B cell (primary cell): ENCODE measurements around the gene FABP6. TPM values are rescaled to one million over a fixed set of nuclear protein-coding genes. Genes with fewer than 3 reads are reported as not detected.

ENCODE experiments used
- ATAC-seq: fragments of 200-7000 bp; cut with Tn5 transposase; one replicate; pipeline ENCODE4 v1.10.0; 2021; ENCODE audit warnings: low read depth, mild to moderate bottlenecking, moderate number of reproducible peaks, moderate library complexity
- CTCF ChIA-PET: fragments of 350-600 bp; sonication (Branson Sonifier 250); formaldehyde crosslinking; loops from one replicate; lab custom pipeline; 2021; ENCODE audit warnings: antibody characterized with exemption, inconsistent platforms; lab: Charles Lee
- POLR2A ChIA-PET: fragments of 350-600 bp; sonication (Branson Sonifier 250); formaldehyde crosslinking; loops from one replicate; lab custom pipeline; 2021; ENCODE audit warnings: antibody characterized with exemption; lab: Charles Lee
- DNase-seq: peaks from one replicate; pipeline ENCODE4 v3.0.0; 2013
- H2AFZ ChIP-seq: 2 replicates; pipeline ENCODE4 v1.6.1; 2012; ENCODE audit warnings: mild to moderate bottlenecking, low read depth, low read length; ENCODE audit not compliant: insufficient read depth, poor library complexity, severe bottlenecking
- H3K27ac ChIP-seq, 2 donors: 1 replicate in 1 of 2; 2 replicates in 1 of 2; pipeline ENCODE4 v1.5.1; 2012 to 2013; ENCODE audit warnings: low read length in 2 of 2, mild to moderate bottlenecking in 2 of 2, moderate library complexity in 1 of 2
- H3K27me3 ChIP-seq, 4 experiments: fragments of 200-600 bp in 1 of 4; sonication (generic) in 1 of 4; replicated peaks in 1 of 4; 1 replicate in 2 of 4; 2 replicates in 2 of 4; pipeline versions ENCODE4 v1.6.1 to v1.7.0; 2013 to 2016; ENCODE audit warnings: low read length in 3 of 4, mild to moderate bottlenecking in 2 of 4, mixed read lengths in 1 of 4, moderate library complexity in 1 of 4; ENCODE audit not compliant: insufficient read depth in 4 of 4, control insufficient read depth in 3 of 4; ENCODE audit errors: control extremely low read depth in 1 of 4
- H3K36me3 ChIP-seq, 2 experiments: replicated peaks in 1 of 2; 1 replicate in 1 of 2; 2 replicates in 1 of 2; pipeline versions ENCODE4 v1.6.1 to v1.7.1; 2013; ENCODE audit warnings: low read length in 1 of 2; ENCODE audit not compliant: insufficient read depth in 2 of 2, control insufficient read depth in 1 of 2; ENCODE audit errors: control extremely low read depth in 1 of 2, extremely low read depth in 1 of 2
- H3K4me1 ChIP-seq, 2 donors: fragments of 200-600 bp in 1 of 2; sonication (generic) in 1 of 2; 1 replicate in 1 of 2; 2 replicates in 1 of 2; pipeline versions ENCODE4 v1.5.1 to v1.6.1; 2013 to 2017; ENCODE audit warnings: low read length in 2 of 2; ENCODE audit not compliant: control insufficient read depth in 2 of 2, insufficient read depth in 2 of 2
- H3K4me2 ChIP-seq: replicated peaks from 2 replicates; pipeline ENCODE3; 2012; ENCODE audit warnings: mild to moderate bottlenecking, low read depth, low read length; ENCODE audit not compliant: poor library complexity, severe bottlenecking
- H3K4me3 ChIP-seq, 5 experiments: fragments of 200-600 bp in 1 of 5; sonication (generic) in 1 of 5; 1 replicate in 3 of 5; 2 replicates in 2 of 5; pipeline versions ENCODE4 v1.5.1 to v1.7.0; 2011 to 2016; ENCODE audit warnings: low read length in 4 of 5, mild to moderate bottlenecking in 4 of 5, low read depth in 2 of 5, control low read depth in 1 of 5, moderate library complexity in 1 of 5; ENCODE audit not compliant: insufficient read depth in 1 of 5; ENCODE audit errors: control extremely low read depth in 1 of 5, extremely low read depth in 1 of 5
- H3K79me2 ChIP-seq: fragments of 200-600 bp; sonication (generic); one replicate; pipeline ENCODE4 v1.6.0; 2016; ENCODE audit warnings: low read length; ENCODE audit not compliant: control insufficient read depth, insufficient read depth
- H3K9ac ChIP-seq: fragments of 200-600 bp; sonication (generic); 2 replicates; pipeline ENCODE4 v1.6.1; 2017; ENCODE audit warnings: mild to moderate bottlenecking, low read length, moderate library complexity
- H3K9me3 ChIP-seq, 3 donors: one replicate each; pipeline versions ENCODE4 v1.6.1 to v1.7.1; 2013; ENCODE audit warnings: low read length in 2 of 3; ENCODE audit not compliant: control insufficient read depth in 2 of 3, insufficient read depth in 1 of 3; ENCODE audit errors: control extremely low read depth in 1 of 3
- H4K20me1 ChIP-seq: 2 replicates; pipeline ENCODE4 v1.6.0; 2012; ENCODE audit warnings: mild to moderate bottlenecking, low read length; ENCODE audit not compliant: insufficient read depth, control insufficient read depth, poor library complexity, severe bottlenecking
- H3K27ac Mint-ChIP-seq: one replicate; pipeline ENCODE4 v1.8.0; 2021; ENCODE audit warnings: mixed read lengths
- H3K27me3 Mint-ChIP-seq: one replicate; pipeline ENCODE4 v1.8.0; 2021; ENCODE audit warnings: mixed read lengths
- H3K4me1 Mint-ChIP-seq: one replicate; pipeline ENCODE4 v1.8.0; 2021; ENCODE audit warnings: mixed read lengths
- H3K4me3 Mint-ChIP-seq: one replicate; pipeline ENCODE4 v1.8.0; 2021; ENCODE audit warnings: mixed read lengths
- H3K9me3 Mint-ChIP-seq: one replicate; pipeline ENCODE4 v1.8.0; 2022; ENCODE audit warnings: mixed read lengths; ENCODE audit not compliant: insufficient read depth
- EZH2 ChIP-seq: IDR thresholded peaks from 2 replicates; pipeline ENCODE4 v1.6.1; 2012; ENCODE audit warnings: borderline replicate concordance, low read depth, mild to moderate bottlenecking, moderate library complexity, low read length; ENCODE audit not compliant: insufficient read depth, poor library complexity, severe bottlenecking
- WGBS: methylation state at CpG from one replicate; pipeline ENCODE4 v1.1.5; 2013; ENCODE audit warnings: missing lambda C conversion rate; ENCODE audit not compliant: insufficient coverage; 5-methylcytosine and 5-hydroxymethylcytosine counted together
- intact Hi-C: fragments of 100-400 bp; cut with micrococcal nuclease; formaldehyde crosslinking; loops from one replicate; pipeline ENCODE4 v1.10.0; 2022
- polyA plus RNA-seq: library from polyadenylated mRNA; depleted of rRNA; stranded (reverse); fragments of >200 nt; gene quantifications from 2 replicates; pipeline ENCODE4 v1.2.3, GENCODE V29; 2012
- total RNA-seq, 2 donors: library from RNA; stranded (reverse); fragments of 120-200 nt in 1 of 2; gene quantifications; 1 replicate in 1 of 2; 2 replicates in 1 of 2; pipeline versions ENCODE4 v1.2.3 to v1.2.4, GENCODE V29; 2013 to 2022
- TF ChIP-seq, protein P1 (sequence below): fragments of 200-600 bp; IDR thresholded peaks from one replicate; pipeline ENCODE4 v1.8.0; 2022; ENCODE audit warnings: antibody characterized with exemption, mild to moderate bottlenecking

FABP6 gene
- total and polyA plus RNA-seq, 2 donors (not counting 1 experiment from before 2014, with no cell fraction given) = not detected

GRCh38 chr5:160211352-160211751, 18.0 kb upstream of the FABP6 start:
- intact Hi-C loops = no loop called here
- Mint-ChIP-seq H3K9me3 (no peaks in the 10 kb centered on the region), H3K27ac (no peak overlapping the region), H3K4me3 (no peak overlapping the region), H3K27me3 (peaks cover 6% of the 10 kb centered on the region), H3K4me1 (no peaks in the 10 kb centered on the region)
- WGBS = 57% methylated on average over 1 of the region's 2 CpGs
- no peak overlapping the region for H2AFZ ChIP-seq
- H3K9ac ChIP-seq = no peak overlapping the region
- TF ChIP-seq, protein P1, sequence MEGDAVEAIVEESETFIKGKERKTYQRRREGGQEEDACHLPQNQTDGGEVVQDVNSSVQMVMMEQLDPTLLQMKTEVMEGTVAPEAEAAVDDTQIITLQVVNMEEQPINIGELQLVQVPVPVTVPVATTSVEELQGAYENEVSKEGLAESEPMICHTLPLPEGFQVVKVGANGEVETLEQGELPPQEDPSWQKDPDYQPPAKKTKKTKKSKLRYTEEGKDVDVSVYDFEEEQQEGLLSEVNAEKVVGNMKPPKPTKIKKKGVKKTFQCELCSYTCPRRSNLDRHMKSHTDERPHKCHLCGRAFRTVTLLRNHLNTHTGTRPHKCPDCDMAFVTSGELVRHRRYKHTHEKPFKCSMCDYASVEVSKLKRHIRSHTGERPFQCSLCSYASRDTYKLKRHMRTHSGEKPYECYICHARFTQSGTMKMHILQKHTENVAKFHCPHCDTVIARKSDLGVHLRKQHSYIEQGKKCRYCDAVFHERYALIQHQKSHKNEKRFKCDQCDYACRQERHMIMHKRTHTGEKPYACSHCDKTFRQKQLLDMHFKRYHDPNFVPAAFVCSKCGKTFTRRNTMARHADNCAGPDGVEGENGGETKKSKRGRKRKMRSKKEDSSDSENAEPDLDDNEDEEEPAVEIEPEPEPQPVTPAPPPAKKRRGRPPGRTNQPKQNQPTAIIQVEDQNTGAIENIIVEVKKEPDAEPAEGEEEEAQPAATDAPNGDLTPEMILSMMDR = no peak
- no peak for TF ChIP-seq EZH2
- no peaks in the 10 kb centered on the region for H3K79me2 ChIP-seq
- no peak for DNase-seq
- ChIA-PET POLR2A (no interaction called here), CTCF (interaction anchor here (0.8 kb wide), 1 partner anchor 35 kb away, joined by 4 read pairs; no protein-coding TSS in a partner anchor)
- no peak overlapping the region for H3K4me3 ChIP-seq
- peaks cover 0 to 2% (median 0%) of the 10 kb centered on the region in 4 experiments for H3K27me3 ChIP-seq
- no peaks in the 10 kb centered on the region for H3K36me3 ChIP-seq
- H3K9me3 ChIP-seq = no peaks in the 10 kb centered on the region
- no peaks in the 10 kb centered on the region for H4K20me1 ChIP-seq
- no peak for ATAC-seq
- H3K4me2 ChIP-seq = no peak overlapping the region
- no peaks in the 10 kb centered on the region for H3K4me1 ChIP-seq
- H3K27ac ChIP-seq = no peak overlapping the region

DNA sequence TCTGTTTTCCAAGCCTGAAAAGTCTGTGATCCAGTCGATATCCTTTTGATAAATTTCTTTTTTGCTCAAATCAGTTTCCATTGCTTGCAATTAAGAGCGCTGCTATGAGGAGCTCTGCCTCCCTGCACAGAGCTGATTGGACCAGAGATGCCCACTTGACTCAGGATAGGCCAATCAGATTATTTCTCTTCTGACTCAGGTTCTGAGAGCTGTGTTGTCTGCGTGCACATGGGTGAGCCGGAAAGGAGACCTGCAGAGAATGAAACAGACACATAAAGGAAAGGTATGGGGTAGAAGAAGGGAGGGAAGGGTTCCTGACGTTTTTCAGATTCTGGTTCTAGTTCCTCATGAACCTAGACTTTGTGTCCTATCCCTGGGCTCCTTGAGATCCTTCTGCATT, 15.8 kb upstream of the FABP6 start:
- H2AFZ ChIP-seq = no peak overlapping the region
- H4K20me1 ChIP-seq = no peaks in the 10 kb centered on the region
- H3K4me1 ChIP-seq = no peaks in the 10 kb centered on the region
- CTCF ChIA-PET = no interaction called here
- no peak overlapping the region for H3K4me2 ChIP-seq
- Mint-ChIP-seq H3K27ac (no peak overlapping the region), H3K4me1 (no peaks in the 10 kb centered on the region), H3K9me3 (no peaks in the 10 kb centered on the region), H3K4me3 (no peak overlapping the region), H3K27me3 (peaks cover 9% of the 10 kb centered on the region)
- H3K79me2 ChIP-seq = no peaks in the 10 kb centered on the region
- POLR2A ChIA-PET = no interaction called here
- no peak overlapping the region for H3K9ac ChIP-seq
- no peak for ATAC-seq
- DNase-seq = no peak
- 85% methylated on average over 5 of the region's 5 CpGs for WGBS
- peaks cover 0 to 2% (median 0%) of the 10 kb centered on the region in 4 experiments for H3K27me3 ChIP-seq
- TF ChIP-seq EZH2 = no peak
- TF ChIP-seq, protein P1 = no peak
- H3K27ac ChIP-seq = no peak overlapping the region
- intact Hi-C loops = no loop called here
- no peak overlapping the region for H3K4me3 ChIP-seq
- no peaks in the 10 kb centered on the region for H3K9me3 ChIP-seq
- no peaks in the 10 kb centered on the region for H3K36me3 ChIP-seq
